Measurements from ENCODE around the gene B4GALT2. TPM values are rescaled to one million over a fixed set of nuclear protein-coding genes. Genes with fewer than 3 reads are reported as not detected.

The B4GALT2 gene
- total RNA-seq, 1 donor from 2014 or later, result 93.2 TPM

- H3K4me1 ChIP-seq, result peaks cover 8 to 19% of the 10 kb centered on the region in 2 donors
- intact Hi-C loops (cut with DNase I), result no loop called here
- H3K36me3 ChIP-seq, result no peaks in the 10 kb centered on the region
- peaks cover 7% of the 10 kb centered on the region for H3K27me3 ChIP-seq
- H3K9me3 ChIP-seq, result no peaks in the 10 kb centered on the region
- H3K27ac ChIP-seq, result no peak overlapping the region
- H3K4me3 ChIP-seq, result peak overlapping the region; percentile 44 to 60
- TF ChIP-seq CTCF (IDR thresholded peaks at IDR 0.05), result no peak
- DNase-seq (ENCODE audit: low spot score in 2 of 2), result no peak
Observed at GRCh38 chr1:43936431-43937151, 42.4 kb upstream of the B4GALT2 start.

- no peaks in the 10 kb centered on the region for H3K36me3 ChIP-seq
- peaks cover 7% of the 10 kb centered on the region for H3K27me3 ChIP-seq
- intact Hi-C loops (cut with DNase I), result no loop called here
- no peaks in the 10 kb centered on the region for H3K9me3 ChIP-seq
- DNase-seq (ENCODE audit: low spot score in 2 of 2), result no peak
- no peak for TF ChIP-seq CTCF (IDR thresholded peaks at IDR 0.05)
- no peak overlapping the region for H3K27ac ChIP-seq
- H3K4me3 ChIP-seq, result no peak overlapping the region
- peaks cover 8 to 19% of the 10 kb centered on the region in 2 donors for H3K4me1 ChIP-seq
Observed at GRCh38 chr1:43937179-43937865, 41.7 kb upstream of the B4GALT2 start.

- no peak for DNase-seq (ENCODE audit: low spot score in 2 of 2)
- H3K4me3 ChIP-seq, result no peak overlapping the region
- intact Hi-C loops (cut with DNase I), result no loop called here
- H3K27me3 ChIP-seq, result peaks cover 7% of the 10 kb centered on the region
- TF ChIP-seq CTCF (IDR thresholded peaks at IDR 0.05), result no peak
- H3K9me3 ChIP-seq, result no peaks in the 10 kb centered on the region
- H3K4me1 ChIP-seq, result peaks cover 6 to 14% of the 10 kb centered on the region in 2 donors
- H3K27ac ChIP-seq, result no peak overlapping the region
- H3K36me3 ChIP-seq, result no peaks in the 10 kb centered on the region
Observed at GRCh38 chr1:43938383-43938782, 40.6 kb upstream of the B4GALT2 start.

- DNase-seq (ENCODE audit: low spot score in 2 of 2), result no peak
- Histone ChIP-seq H3K27ac (no peak overlapping the region), H3K36me3 (no peaks in the 10 kb centered on the region), H3K4me1 (peaks cover 0 to 7% of the 10 kb centered on the region in 2 donors), H3K27me3 (peaks cover 1% of the 10 kb centered on the region), H3K9me3 (no peaks in the 10 kb centered on the region), H3K4me3 (no peak overlapping the region)
- TF ChIP-seq CTCF (IDR thresholded peaks at IDR 0.05), result no peak
- intact Hi-C loops (cut with DNase I), result no loop called here
Observed at GRCh38 chr1:43938892-43939587, 40.0 kb upstream of the B4GALT2 start.

- H3K9me3 ChIP-seq, result no peaks in the 10 kb centered on the region
- no peak for DNase-seq (ENCODE audit: low spot score in 2 of 2)
- no peak overlapping the region for H3K4me3 ChIP-seq
- no peak for TF ChIP-seq CTCF (IDR thresholded peaks at IDR 0.05)
- no peaks in the 10 kb centered on the region for H3K27me3 ChIP-seq
- H3K36me3 ChIP-seq, result no peaks in the 10 kb centered on the region
- intact Hi-C loops (cut with DNase I), result no loop called here
- no peak overlapping the region for H3K27ac ChIP-seq
- peaks cover 2 to 14% of the 10 kb centered on the region in 2 donors for H3K4me1 ChIP-seq
Observed at GRCh38 chr1:43942411-43942810, 36.6 kb upstream of the B4GALT2 start.
